ENCODE measurements around the gene USP22. TPM values are rescaled to one million over a fixed set of nuclear protein-coding genes. Genes with fewer than 3 reads are reported as not detected.

USP22 gene
- total and polyA plus RNA-seq, 8 donors, result 22.7 to 102 (median 75.5) TPM

- Histone ChIP-seq H3K27ac (no peak overlapping the region), H3K27me3 (no peaks in the 10 kb centered on the region), H3K9me3 (no peaks in the 10 kb centered on the region), H3K4me3 (no peak overlapping the region), H3K4me1 (no peaks in the 10 kb centered on the region), H3K36me3 (peaks cover 13 to 97% (median 71%) of the 10 kb centered on the region in 3 donors)
- 86 to 87% methylated on average over 11 of the region's 11 CpGs for WGBS, 2 donors
- ATAC-seq (no peak), FAIRE-seq (no peak), DNase-seq (no peak)
- TF ChIP-seq, protein P1, sequence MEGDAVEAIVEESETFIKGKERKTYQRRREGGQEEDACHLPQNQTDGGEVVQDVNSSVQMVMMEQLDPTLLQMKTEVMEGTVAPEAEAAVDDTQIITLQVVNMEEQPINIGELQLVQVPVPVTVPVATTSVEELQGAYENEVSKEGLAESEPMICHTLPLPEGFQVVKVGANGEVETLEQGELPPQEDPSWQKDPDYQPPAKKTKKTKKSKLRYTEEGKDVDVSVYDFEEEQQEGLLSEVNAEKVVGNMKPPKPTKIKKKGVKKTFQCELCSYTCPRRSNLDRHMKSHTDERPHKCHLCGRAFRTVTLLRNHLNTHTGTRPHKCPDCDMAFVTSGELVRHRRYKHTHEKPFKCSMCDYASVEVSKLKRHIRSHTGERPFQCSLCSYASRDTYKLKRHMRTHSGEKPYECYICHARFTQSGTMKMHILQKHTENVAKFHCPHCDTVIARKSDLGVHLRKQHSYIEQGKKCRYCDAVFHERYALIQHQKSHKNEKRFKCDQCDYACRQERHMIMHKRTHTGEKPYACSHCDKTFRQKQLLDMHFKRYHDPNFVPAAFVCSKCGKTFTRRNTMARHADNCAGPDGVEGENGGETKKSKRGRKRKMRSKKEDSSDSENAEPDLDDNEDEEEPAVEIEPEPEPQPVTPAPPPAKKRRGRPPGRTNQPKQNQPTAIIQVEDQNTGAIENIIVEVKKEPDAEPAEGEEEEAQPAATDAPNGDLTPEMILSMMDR (IDR thresholded peaks at IDR 0.05), result no peak
- intact Hi-C loops (cut with DNase I), result no loop called here
Observed at GRCh38 chr17:21014498-21014897, 28.3 kb downstream of the USP22 start.

DNA sequence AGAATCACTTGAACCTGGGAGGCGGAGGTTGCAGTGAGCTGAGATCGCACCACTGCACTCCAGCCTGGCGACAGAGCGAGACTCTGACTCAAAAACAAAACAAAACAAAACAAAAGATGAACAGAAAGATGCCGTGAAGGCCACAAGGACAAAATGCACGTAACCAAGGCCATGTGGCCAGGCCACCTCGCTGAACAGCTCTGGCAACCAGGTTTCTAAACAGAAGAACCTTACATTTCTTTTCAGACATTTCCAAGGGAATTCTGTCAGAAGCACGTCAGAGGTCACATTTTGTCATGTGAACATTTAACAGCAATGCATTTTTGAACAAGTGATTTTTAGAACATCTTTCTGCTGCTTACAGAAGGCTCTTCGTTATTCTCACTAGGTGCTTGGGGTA, 28.8 kb downstream of the USP22 start:
- H3K4me1 ChIP-seq, result no peaks in the 10 kb centered on the region
- WGBS, 2 donors, result 87 to 89% methylated on average over 9 of the region's 9 CpGs
- intact Hi-C loops (cut with DNase I), result no loop called here
- TF ChIP-seq, protein P1 (IDR thresholded peaks at IDR 0.05), result no peak
- DNase-seq (no peak), FAIRE-seq (no peak), ATAC-seq (no peak)
- no peak overlapping the region for H3K27ac ChIP-seq
- no peaks in the 10 kb centered on the region for H3K27me3 ChIP-seq
- H3K4me3 ChIP-seq, result no peak overlapping the region
- H3K9me3 ChIP-seq, result no peaks in the 10 kb centered on the region
- peaks cover 13 to 97% (median 66%) of the 10 kb centered on the region in 3 donors for H3K36me3 ChIP-seq

DNA sequence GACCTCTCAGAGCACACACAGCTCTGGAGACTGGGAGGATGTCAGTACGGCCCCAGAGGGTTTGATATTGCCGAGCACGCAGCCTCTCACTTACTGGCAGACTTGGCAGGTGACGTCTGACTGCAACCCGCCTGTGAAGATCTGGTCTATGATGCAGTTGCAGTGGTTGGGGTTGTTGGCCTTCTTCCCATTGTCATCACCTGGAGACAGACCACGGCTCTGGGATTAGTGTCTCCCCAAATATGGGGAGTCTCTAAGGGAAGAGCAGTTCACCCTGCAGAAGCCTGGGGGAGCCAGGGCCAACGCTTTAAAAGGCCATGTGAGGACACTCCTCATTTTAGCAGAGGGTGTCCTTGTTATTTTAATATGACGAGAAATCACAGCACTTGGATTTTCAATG, 30.1 kb downstream of the USP22 start:
- no peak overlapping the region for H3K4me3 ChIP-seq
- peaks cover 13 to 97% (median 61%) of the 10 kb centered on the region in 3 donors for H3K36me3 ChIP-seq
- ATAC-seq (no peak), DNase-seq (no peak), FAIRE-seq (no peak)
- WGBS, 2 donors, result 84 to 89% methylated on average over 8 of the region's 8 CpGs
- H3K27me3 ChIP-seq, result no peaks in the 10 kb centered on the region
- H3K4me1 ChIP-seq, result no peaks in the 10 kb centered on the region
- TF ChIP-seq, protein P1 (IDR thresholded peaks at IDR 0.05), result no peak
- no peak overlapping the region for H3K27ac ChIP-seq
- intact Hi-C loops (cut with DNase I), result no loop called here
- H3K9me3 ChIP-seq, result no peaks in the 10 kb centered on the region

DNA sequence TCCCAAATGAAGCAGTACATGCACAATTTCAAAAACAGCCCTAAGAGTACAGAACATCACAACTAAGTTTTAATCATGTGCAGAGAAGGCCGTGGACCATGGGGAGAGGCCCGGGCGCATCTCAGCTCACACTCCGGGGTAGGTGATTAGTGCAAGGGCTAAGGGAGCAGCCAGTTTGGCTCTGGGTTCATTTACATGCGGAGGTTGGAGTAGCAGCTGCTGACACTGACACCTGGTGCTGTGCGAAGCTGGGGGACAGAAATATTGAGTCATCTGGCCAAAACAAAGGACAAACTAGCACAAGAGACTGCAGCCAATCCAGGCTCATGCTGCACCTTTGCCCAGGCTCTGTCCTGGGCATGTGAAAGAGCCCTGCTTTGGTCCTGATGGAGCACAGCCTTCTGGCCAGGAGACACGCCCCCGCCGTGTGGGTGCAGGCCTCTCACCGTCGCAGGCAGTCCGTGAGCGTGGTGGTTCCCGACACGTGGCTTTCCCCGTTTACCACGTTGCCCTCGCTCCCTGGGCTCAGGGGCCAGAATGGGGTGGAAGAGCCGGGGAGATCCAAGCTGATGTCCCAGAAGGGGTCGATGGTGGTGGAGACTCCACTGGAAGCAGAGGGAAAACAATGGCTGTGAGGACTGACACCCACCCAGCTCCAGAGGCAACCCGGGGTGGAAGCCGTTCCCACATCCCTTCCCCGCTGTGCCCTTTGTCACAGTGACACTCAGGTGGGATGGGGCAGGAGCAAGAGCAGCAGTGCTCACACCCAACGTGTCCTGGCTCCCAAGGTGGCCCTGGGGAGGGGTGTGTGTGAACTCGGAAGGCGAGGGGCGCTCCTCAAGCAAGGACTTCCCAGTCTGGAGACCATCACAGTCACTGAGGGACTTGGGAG, 31.9 kb downstream of the USP22 start:
- H3K27me3 ChIP-seq, result no peaks in the 10 kb centered on the region
- H3K36me3 ChIP-seq, result peaks cover 15 to 97% (median 59%) of the 10 kb centered on the region in 3 donors
- H3K4me1 ChIP-seq, result no peaks in the 10 kb centered on the region
- no peak for ATAC-seq
- no peak for FAIRE-seq
- H3K27ac ChIP-seq, result no peak overlapping the region
- 90 to 93% methylated on average over 27 of the region's 27 CpGs for WGBS, 2 donors
- intact Hi-C loops (cut with DNase I), result no loop called here
- TF ChIP-seq, protein P1 (IDR thresholded peaks at IDR 0.05), result no peak
- no peak for DNase-seq
- H3K4me3 ChIP-seq, result no peak overlapping the region
- H3K9me3 ChIP-seq, result no peaks in the 10 kb centered on the region

Measured in pancreas (tissue), 10 donors.